Measurements from ENCODE around the gene C1QTNF12.
"Not testable (repeated sequence)": the region's sequence is repeated elsewhere in the genome, so short reads cannot be mapped to it uniquely, and the experiment has no call there.

Gene C1QTNF12

GRCh38 chr1:1259119-1259488, 12.6 kb upstream of the C1QTNF12 start:
- no peak for DNase-seq

- no peak for DNase-seq
These were observed 10.7 kb upstream of the C1QTNF12 start for GRCh38 chr1:1256956-1257871.

- DNase-seq = no peak
These were observed 9.1 kb upstream of the C1QTNF12 start for GRCh38 chr1:1255611-1256010.

GRCh38 chr1:1255078-1255477, 8.6 kb upstream of the C1QTNF12 start:
- no peak for DNase-seq

GRCh38 chr1:1254667-1254998, 8.1 kb upstream of the C1QTNF12 start:
- no peak for DNase-seq

GRCh38 chr1:1253972-1254666, 7.6 kb upstream of the C1QTNF12 start:
- DNase-seq = no peak

GRCh38 chr1:1253314-1253713, 6.8 kb upstream of the C1QTNF12 start:
- DNase-seq = no peak

GRCh38 chr1:1250786-1251284, 4.3 kb upstream of the C1QTNF12 start:
- DNase-seq = no peak

- not testable (repeated sequence) for DNase-seq
These were observed 1.7 kb upstream of the C1QTNF12 start for GRCh38 chr1:1248009-1248913.

- DNase-seq = no peak
These were observed 905 bp upstream of the C1QTNF12 start for GRCh38 chr1:1247341-1247913.

GRCh38 chr1:1245817-1246576, 525 bp downstream of the C1QTNF12 start:
- DNase-seq = no peak

GRCh38 chr1:1245178-1245816, 1.2 kb downstream of the C1QTNF12 start:
- DNase-seq = no peak

- DNase-seq = no peak
These were observed 2.2 kb downstream of the C1QTNF12 start for GRCh38 chr1:1244192-1244811.

- no peak for DNase-seq
These were observed 2.7 kb downstream of the C1QTNF12 start for GRCh38 chr1:1243807-1244191.

GRCh38 chr1:1243266-1243660, 3.3 kb downstream of the C1QTNF12 start:
- DNase-seq = no peak

GRCh38 chr1:1242461-1243265, 3.9 kb downstream of the C1QTNF12 start:
- no peak for DNase-seq

- no peak for DNase-seq
These were observed 4.8 kb downstream of the C1QTNF12 start for GRCh38 chr1:1241588-1242219.

GRCh38 chr1:1240822-1241587, 5.5 kb downstream of the C1QTNF12 start:
- peak; percentile 24 for DNase-seq

GRCh38 chr1:1240348-1240732, 6.2 kb downstream of the C1QTNF12 start:
- DNase-seq = no peak
